Neural progenitor cell (in vitro differentiated cells): ENCODE data around the gene KRTAP1-4. TPM values are rescaled to one million over a fixed set of nuclear protein-coding genes. Genes with fewer than 3 reads are reported as not detected.

Experiments
- DNase-seq: peaks from one replicate; pipeline ENCODE4 v3.0.0-alpha.2; 2016; ENCODE audit warnings: low spot score
- H2AFZ ChIP-seq: fragments of 200-600 bp; sonication (generic); replicated peaks from 2 replicates; pipeline ENCODE4 v1.6.1; 2016; ENCODE audit warnings: antibody characterized with exemption
- H3F3A ChIP-seq: fragments of 200-600 bp; sonication (generic); 2 replicates; pipeline ENCODE4 v1.6.1; 2016; ENCODE audit warnings: antibody characterized with exemption, low read depth
- H3K27ac ChIP-seq: fragments of 200-600 bp; sonication (generic); 2 replicates; pipeline ENCODE4 v1.5.1; 2016; ENCODE audit warnings: mild to moderate bottlenecking
- H3K27me3 ChIP-seq: fragments of 200-600 bp; sonication (generic); 2 replicates; pipeline ENCODE4 v1.6.1; 2016; ENCODE audit warnings: mild to moderate bottlenecking, moderate library complexity
- H3K36me3 ChIP-seq: fragments of 200-600 bp; sonication (generic); 2 replicates; pipeline ENCODE4 v1.5.1; 2016
- H3K4me1 ChIP-seq: fragments of 200-600 bp; sonication (generic); 2 replicates; pipeline ENCODE4 v1.6.1; 2016; ENCODE audit warnings: mixed run types
- H3K4me2 ChIP-seq: fragments of 200-600 bp; sonication (generic); 2 replicates; pipeline ENCODE4 v1.6.1; 2016
- H3K4me3 ChIP-seq: fragments of 200-600 bp; sonication (generic); 2 replicates; pipeline ENCODE4 v1.5.1; 2016
- H3K79me2 ChIP-seq: fragments of 200-600 bp; sonication (generic); 2 replicates; pipeline ENCODE4 v1.6.1; 2016; ENCODE audit warnings: low read depth
- H3K9ac ChIP-seq: fragments of 200-600 bp; sonication (generic); 2 replicates; pipeline ENCODE4 v1.6.1; 2016
- H3K9me3 ChIP-seq: fragments of 200-600 bp; sonication (generic); 2 replicates; pipeline ENCODE4 v1.5.1; 2016; ENCODE audit warnings: low read depth
- H4K20me1 ChIP-seq: fragments of 200-600 bp; sonication (generic); 2 replicates; pipeline ENCODE4 v1.6.1; 2016; ENCODE audit warnings: low read depth
- H3K27ac Mint-ChIP-seq: 3 replicates; pipeline ENCODE4 v1.8.0; 2021; ENCODE audit warnings: mixed read lengths
- H3K27me3 Mint-ChIP-seq: 2 replicates; pipeline ENCODE4 v1.8.0; 2022; ENCODE audit warnings: low read depth, mild to moderate bottlenecking, inconsistent platforms, moderate library complexity, mixed read lengths; ENCODE audit not compliant: insufficient read depth
- H3K36me3 Mint-ChIP-seq: 3 replicates; pipeline ENCODE4 v1.8.0; 2021; ENCODE audit warnings: mixed read lengths
- H3K4me1 Mint-ChIP-seq: 3 replicates; pipeline ENCODE4 v1.8.0; 2021; ENCODE audit warnings: mixed read lengths
- H3K4me3 Mint-ChIP-seq: 3 replicates; pipeline ENCODE4 v1.8.0; 2021; ENCODE audit warnings: mild to moderate bottlenecking, moderate library complexity, mixed read lengths
- H3K9me3 Mint-ChIP-seq: 3 replicates; pipeline ENCODE4 v1.8.0; 2020; ENCODE audit warnings: mixed read lengths
- EZH2 ChIP-seq: fragments of 200-600 bp; sonication (generic); IDR thresholded peaks from 2 replicates; pipeline ENCODE4 v1.6.1; 2017; ENCODE audit warnings: antibody characterized with exemption, mild to moderate bottlenecking, moderate library complexity
- EZH2phosphoT487 ChIP-seq: fragments of 200-600 bp; sonication (generic); IDR thresholded peaks from 2 replicates; pipeline ENCODE4 v1.6.1; 2017; ENCODE audit warnings: antibody characterized with exemption
- total RNA-seq: library from RNA; depleted of rRNA; stranded (reverse); fragments of >200 nt; gene quantifications from 2 replicates; pipeline ENCODE4 v1.2.3, GENCODE V29; 2015; ENCODE audit warnings: low replicate concordance
- TF ChIP-seq, protein P1 (sequence below): fragments of 200-600 bp; sonication (generic); IDR thresholded peaks from 2 replicates; pipeline ENCODE4 v1.5.1; 2017; ENCODE audit warnings: antibody characterized with exemption, mild to moderate bottlenecking

KRTAP1-4 gene
- not detected in 2 replicates for total RNA-seq

DNA sequence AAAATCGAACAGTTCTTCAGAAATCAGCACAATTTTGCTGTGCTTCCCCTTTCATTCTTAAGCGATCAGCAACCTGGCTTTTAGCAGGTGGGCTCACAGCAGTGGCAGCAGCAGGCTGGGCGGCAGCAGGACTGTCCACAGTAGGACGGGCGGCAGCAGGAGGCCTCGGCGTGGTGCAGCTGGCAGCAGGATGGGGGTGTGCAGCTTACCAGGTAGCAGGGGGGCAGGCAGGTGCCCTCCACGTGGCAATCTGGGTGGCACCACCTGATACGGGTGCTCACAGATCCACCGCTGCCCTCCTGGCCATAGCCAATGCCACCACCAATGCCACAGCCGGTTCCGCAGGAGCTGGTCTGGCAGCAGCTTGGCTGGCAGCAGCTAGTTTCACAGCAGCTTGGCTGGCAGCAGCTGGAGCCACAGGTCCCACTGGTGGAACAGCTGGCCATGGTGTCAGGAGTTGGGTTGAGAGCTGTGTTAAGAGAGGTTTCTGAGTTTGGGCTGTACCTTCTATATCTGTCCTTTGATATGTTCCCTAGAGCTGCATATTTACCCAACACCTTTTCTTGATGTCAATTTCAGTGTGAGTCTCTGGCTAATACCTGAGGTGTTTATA is at the start of gene KRTAP1-4:
Gene KRTAP1-4, minus strand, starts transcription at position 563 of the 613 bp plus-strand sequence. Its CDS starts 117 bp downstream, at position 446.
- TF ChIP-seq EZH2 (no peak), EZH2phosphoT487 (no peak)
- TF ChIP-seq, protein P1, sequence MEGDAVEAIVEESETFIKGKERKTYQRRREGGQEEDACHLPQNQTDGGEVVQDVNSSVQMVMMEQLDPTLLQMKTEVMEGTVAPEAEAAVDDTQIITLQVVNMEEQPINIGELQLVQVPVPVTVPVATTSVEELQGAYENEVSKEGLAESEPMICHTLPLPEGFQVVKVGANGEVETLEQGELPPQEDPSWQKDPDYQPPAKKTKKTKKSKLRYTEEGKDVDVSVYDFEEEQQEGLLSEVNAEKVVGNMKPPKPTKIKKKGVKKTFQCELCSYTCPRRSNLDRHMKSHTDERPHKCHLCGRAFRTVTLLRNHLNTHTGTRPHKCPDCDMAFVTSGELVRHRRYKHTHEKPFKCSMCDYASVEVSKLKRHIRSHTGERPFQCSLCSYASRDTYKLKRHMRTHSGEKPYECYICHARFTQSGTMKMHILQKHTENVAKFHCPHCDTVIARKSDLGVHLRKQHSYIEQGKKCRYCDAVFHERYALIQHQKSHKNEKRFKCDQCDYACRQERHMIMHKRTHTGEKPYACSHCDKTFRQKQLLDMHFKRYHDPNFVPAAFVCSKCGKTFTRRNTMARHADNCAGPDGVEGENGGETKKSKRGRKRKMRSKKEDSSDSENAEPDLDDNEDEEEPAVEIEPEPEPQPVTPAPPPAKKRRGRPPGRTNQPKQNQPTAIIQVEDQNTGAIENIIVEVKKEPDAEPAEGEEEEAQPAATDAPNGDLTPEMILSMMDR: no peak
- DNase-seq: no peak
- Histone ChIP-seq H4K20me1 (no peaks in the 10 kb centered on the region), H3K4me2 (no peak within 1 kb of the TSS), H3K79me2 (no peaks in the 10 kb centered on the region), H3K36me3 (no peaks in the 10 kb centered on the region), H3K4me1 (no peaks in the 10 kb centered on the region), H3K9me3 (no peaks in the 10 kb centered on the region), H3K4me3 (no peak within 1 kb of the TSS), H2AFZ (no peak within 1 kb of the TSS), H3F3A (no peaks in the 10 kb centered on the region), H3K27me3 (no peaks in the 10 kb centered on the region), H3K9ac (no peak within 1 kb of the TSS), H3K27ac (no peak within 1 kb of the TSS)
- peaks cover 2% of the 10 kb centered on the region for H3K27me3 Mint-ChIP-seq
- no peaks in the 10 kb centered on the region for H3K4me1 Mint-ChIP-seq
- no peaks in the 10 kb centered on the region for H3K36me3 Mint-ChIP-seq
- no peaks in the 10 kb centered on the region for H3K9me3 Mint-ChIP-seq
- no peak within 1 kb of the TSS for H3K4me3 Mint-ChIP-seq
- no peak within 1 kb of the TSS for H3K27ac Mint-ChIP-seq

DNA sequence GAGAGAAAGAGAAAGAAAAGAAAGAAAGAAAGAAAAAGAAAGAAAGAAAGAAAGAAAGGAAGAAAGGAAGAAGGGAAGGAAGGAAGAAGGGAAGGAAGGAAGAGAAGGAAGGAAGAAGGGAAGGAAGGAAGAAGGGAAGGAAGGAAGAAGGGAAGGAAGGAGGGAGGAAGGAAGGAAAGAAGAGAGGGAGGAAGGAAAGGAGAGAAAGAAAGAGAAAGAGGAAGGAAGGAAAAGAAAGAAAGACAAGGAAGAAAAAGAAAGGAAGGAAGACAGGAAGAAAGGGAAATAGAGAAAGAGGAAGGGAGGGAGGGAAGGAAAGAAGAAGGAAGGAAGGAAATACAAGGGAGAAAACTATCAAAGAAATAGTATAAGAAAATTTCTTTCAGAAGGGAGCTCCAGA is 46.8 kb upstream of the KRTAP1-4 start:
- Histone ChIP-seq H4K20me1 (no peaks in the 10 kb centered on the region), H3K27me3 (no peaks in the 10 kb centered on the region), H3K9me3 (no peaks in the 10 kb centered on the region), H2AFZ (no peak overlapping the region), H3K4me3 (no peak overlapping the region), H3K4me2 (no peak overlapping the region), H3K79me2 (no peaks in the 10 kb centered on the region), H3K9ac (no peak overlapping the region), H3K36me3 (no peaks in the 10 kb centered on the region), H3K4me1 (no peaks in the 10 kb centered on the region), H3K27ac (no peak overlapping the region), H3F3A (no peaks in the 10 kb centered on the region)
- H3K36me3 Mint-ChIP-seq: no peaks in the 10 kb centered on the region
- no peaks in the 10 kb centered on the region for H3K4me1 Mint-ChIP-seq
- TF ChIP-seq EZH2phosphoT487: no peak
- no peak overlapping the region for H3K4me3 Mint-ChIP-seq
- H3K27me3 Mint-ChIP-seq: no peaks in the 10 kb centered on the region
- no peak for DNase-seq
- no peak overlapping the region for H3K27ac Mint-ChIP-seq
- H3K9me3 Mint-ChIP-seq: no peaks in the 10 kb centered on the region

GRCh38 chr17:41073676-41074075 is 43.7 kb upstream of the KRTAP1-4 start:
- Histone ChIP-seq H3F3A (no peaks in the 10 kb centered on the region), H4K20me1 (no peaks in the 10 kb centered on the region), H3K4me2 (no peak overlapping the region), H3K27me3 (no peaks in the 10 kb centered on the region), H3K9ac (no peak overlapping the region), H3K79me2 (no peaks in the 10 kb centered on the region), H2AFZ (no peak overlapping the region), H3K4me1 (no peaks in the 10 kb centered on the region), H3K4me3 (no peak overlapping the region), H3K27ac (no peak overlapping the region), H3K36me3 (no peaks in the 10 kb centered on the region), H3K9me3 (no peaks in the 10 kb centered on the region)
- TF ChIP-seq, protein P1: no peak
- no peak for TF ChIP-seq EZH2
- Mint-ChIP-seq H3K27ac (no peak overlapping the region), H3K9me3 (no peaks in the 10 kb centered on the region), H3K4me1 (no peaks in the 10 kb centered on the region), H3K4me3 (no peak overlapping the region), H3K27me3 (no peaks in the 10 kb centered on the region), H3K36me3 (no peaks in the 10 kb centered on the region)
- no peak for DNase-seq

- Mint-ChIP-seq H3K27ac (no peak overlapping the region), H3K27me3 (no peaks in the 10 kb centered on the region), H3K4me1 (no peaks in the 10 kb centered on the region), H3K9me3 (no peaks in the 10 kb centered on the region), H3K36me3 (no peaks in the 10 kb centered on the region), H3K4me3 (no peak overlapping the region)
- H3K4me2 ChIP-seq: no peak overlapping the region
- H3F3A ChIP-seq: no peaks in the 10 kb centered on the region
- H3K4me1 ChIP-seq: no peaks in the 10 kb centered on the region
- no peak overlapping the region for H3K9ac ChIP-seq
- no peak overlapping the region for H3K4me3 ChIP-seq
- no peaks in the 10 kb centered on the region for H4K20me1 ChIP-seq
- DNase-seq: no peak
- no peak overlapping the region for H2AFZ ChIP-seq
- H3K79me2 ChIP-seq: no peaks in the 10 kb centered on the region
- no peaks in the 10 kb centered on the region for H3K9me3 ChIP-seq
- no peak overlapping the region for H3K27ac ChIP-seq
- H3K36me3 ChIP-seq: no peaks in the 10 kb centered on the region
- TF ChIP-seq EZH2: no peak
- TF ChIP-seq, protein P1: no peak
- no peak for TF ChIP-seq EZH2phosphoT487
- no peaks in the 10 kb centered on the region for H3K27me3 ChIP-seq
Measured at GRCh38 chr17:41071606-41072360, 41.8 kb upstream of the KRTAP1-4 start.
